Measurements from ENCODE around the gene C2CD2. TPM values are rescaled to one million over a fixed set of nuclear protein-coding genes. Genes with fewer than 3 reads are reported as not detected.

C2CD2 gene
- total RNA-seq, 1 experiment from 2014 or later, result 13.8 TPM

- Histone ChIP-seq H3K9me3 (no peaks in the 10 kb centered on the region), H3K27me3 (no peaks in the 10 kb centered on the region), H3K36me3 (peaks cover 35% of the 10 kb centered on the region), H3K4me3 (no peak overlapping the region)
- no peak for DNase-seq
Observed at GRCh38 chr21:41859297-41859980, 94.4 kb downstream of the C2CD2 start.

GRCh38 chr21:41858466-41859296 lies 95.1 kb downstream of the C2CD2 start:
- Histone ChIP-seq H3K4me3 (no peak overlapping the region), H3K9me3 (no peaks in the 10 kb centered on the region), H3K27me3 (no peaks in the 10 kb centered on the region), H3K36me3 (peaks cover 37% of the 10 kb centered on the region)
- DNase-seq, result no peak

DNA sequence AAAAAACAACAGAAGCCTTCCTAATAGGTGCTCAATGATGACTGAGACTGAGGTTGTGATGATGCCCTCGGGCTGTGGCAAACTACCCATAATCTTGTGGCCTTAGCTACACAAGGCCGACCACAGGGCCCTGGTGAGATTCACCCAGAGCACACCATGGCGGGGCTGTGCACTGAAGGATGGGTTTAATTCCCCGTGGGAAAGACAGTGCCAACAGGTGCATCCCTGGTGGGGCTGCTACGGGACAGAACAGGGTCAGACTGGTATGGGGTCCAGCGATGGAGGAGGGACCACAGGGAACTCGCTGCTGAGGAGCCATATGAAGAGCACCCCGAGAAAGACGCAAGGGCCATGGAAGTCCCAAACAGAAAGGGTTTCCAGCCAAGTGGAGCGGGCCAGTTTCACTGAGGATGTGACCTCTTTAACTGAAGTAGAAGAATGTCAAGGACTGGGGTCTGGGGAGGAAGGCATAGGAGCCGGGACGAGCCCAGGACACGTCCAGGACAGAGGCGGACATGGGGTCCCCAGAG lies 96.0 kb downstream of the C2CD2 start:
- no peak for DNase-seq
- H3K4me3 ChIP-seq, result no peak overlapping the region
- no peaks in the 10 kb centered on the region for H3K27me3 ChIP-seq
- no peaks in the 10 kb centered on the region for H3K9me3 ChIP-seq
- H3K36me3 ChIP-seq, result peaks cover 39% of the 10 kb centered on the region

DNA sequence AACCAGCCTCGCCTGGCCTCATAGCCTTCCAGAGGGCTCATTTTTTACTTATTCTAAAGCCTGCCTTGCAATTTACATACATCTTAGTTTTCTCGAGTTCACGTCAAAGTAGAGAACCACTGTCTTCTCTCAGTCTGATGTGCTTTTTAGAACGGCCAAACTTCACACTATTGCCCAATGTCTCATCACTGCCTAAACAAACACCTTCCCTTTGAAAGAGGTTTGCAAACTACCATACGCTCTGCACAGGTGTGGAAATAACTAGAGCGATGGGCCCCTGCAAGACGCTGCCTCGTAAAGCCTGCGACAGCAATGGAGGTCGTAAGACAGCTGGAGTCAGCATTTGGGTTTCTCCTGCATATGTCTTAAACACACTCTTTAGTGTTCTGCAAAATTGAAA lies 97.2 kb downstream of the C2CD2 start:
- Histone ChIP-seq H3K9me3 (no peaks in the 10 kb centered on the region), H3K27me3 (no peaks in the 10 kb centered on the region), H3K36me3 (peaks cover 42% of the 10 kb centered on the region), H3K4me3 (no peak overlapping the region)
- DNase-seq, result no peak

GRCh38 chr21:41854426-41854995 lies 99.3 kb downstream of the C2CD2 start:
- no peaks in the 10 kb centered on the region for H3K27me3 ChIP-seq
- no peaks in the 10 kb centered on the region for H3K9me3 ChIP-seq
- no peak overlapping the region for H3K4me3 ChIP-seq
- no peak for DNase-seq
- peaks cover 46% of the 10 kb centered on the region for H3K36me3 ChIP-seq

DNA sequence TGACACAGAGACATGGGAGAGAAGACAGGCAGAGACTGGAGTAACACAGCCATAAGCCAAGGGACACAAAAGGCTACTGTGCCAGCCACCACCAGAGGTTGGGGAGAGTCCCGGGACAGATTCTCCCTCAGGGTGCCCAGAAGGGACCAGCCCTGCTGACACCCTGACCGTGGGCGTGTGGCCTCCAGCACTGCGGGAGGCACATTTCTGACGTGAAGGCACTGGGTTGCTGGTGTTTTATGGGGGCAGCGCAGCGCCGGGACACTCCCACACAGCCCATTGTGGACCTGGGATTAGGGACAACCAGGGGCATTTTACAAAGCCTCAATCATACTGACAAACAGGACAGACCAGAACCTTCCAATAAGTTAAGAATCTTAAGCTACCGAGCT lies 100.9 kb downstream of the C2CD2 start:
- no peaks in the 10 kb centered on the region for H3K27me3 ChIP-seq
- no peak overlapping the region for H3K4me3 ChIP-seq
- peaks cover 40% of the 10 kb centered on the region for H3K36me3 ChIP-seq
- no peaks in the 10 kb centered on the region for H3K9me3 ChIP-seq
- no peak for DNase-seq

- no peaks in the 10 kb centered on the region for H3K27me3 ChIP-seq
- no peaks in the 10 kb centered on the region for H3K9me3 ChIP-seq
- no peak for DNase-seq
- no peak overlapping the region for H3K4me3 ChIP-seq
- peaks cover 35% of the 10 kb centered on the region for H3K36me3 ChIP-seq
Observed at GRCh38 chr21:41852151-41852928, 101.5 kb downstream of the C2CD2 start.

DNA sequence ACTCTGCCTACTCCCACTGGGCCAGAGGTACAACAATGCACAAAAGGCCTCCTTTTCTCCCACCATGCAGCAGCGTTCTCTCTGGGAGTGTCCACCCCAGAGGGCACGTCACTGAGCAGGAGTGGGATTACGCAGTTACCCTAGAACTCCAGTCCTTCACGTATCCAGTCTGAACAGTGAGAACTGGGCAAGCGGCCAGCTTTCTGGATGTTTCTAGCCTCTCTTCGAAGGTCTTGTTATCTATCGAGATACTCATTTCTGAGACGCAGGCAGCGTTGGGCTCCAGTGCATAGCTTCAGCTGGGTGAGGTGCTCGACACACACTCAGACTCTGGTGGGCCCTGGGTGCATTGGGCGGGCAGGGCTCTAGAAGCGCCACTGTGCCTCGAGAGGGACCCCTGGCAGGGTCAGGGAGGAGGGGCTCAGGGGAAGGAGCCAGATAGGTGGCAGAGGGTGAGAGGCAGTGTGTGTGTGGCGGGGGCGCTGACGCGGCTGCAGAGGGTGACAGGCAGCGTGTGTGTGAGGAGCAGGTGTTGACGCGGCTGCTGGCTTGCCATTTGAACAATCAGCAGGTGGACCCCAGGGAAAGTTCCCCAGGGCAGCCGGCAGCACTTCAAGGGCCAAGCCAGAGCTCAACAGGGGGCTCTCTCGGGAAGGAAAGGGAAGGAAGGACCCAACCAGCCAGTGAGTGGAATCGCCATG lies 102.6 kb downstream of the C2CD2 start:
- H3K36me3 ChIP-seq, result peaks cover 29% of the 10 kb centered on the region
- no peak overlapping the region for H3K4me3 ChIP-seq
- H3K27me3 ChIP-seq, result no peaks in the 10 kb centered on the region
- no peak for DNase-seq
- no peaks in the 10 kb centered on the region for H3K9me3 ChIP-seq

- Histone ChIP-seq H3K4me3 (no peak overlapping the region), H3K27me3 (no peaks in the 10 kb centered on the region), H3K9me3 (no peaks in the 10 kb centered on the region), H3K36me3 (peaks cover 32% of the 10 kb centered on the region)
- no peak for DNase-seq
Observed at GRCh38 chr21:41850085-41850484, 103.7 kb downstream of the C2CD2 start.

GRCh38 chr21:41848958-41849580 lies 104.7 kb downstream of the C2CD2 start:
- Histone ChIP-seq H3K36me3 (peaks cover 25% of the 10 kb centered on the region), H3K4me3 (no peak overlapping the region), H3K9me3 (no peaks in the 10 kb centered on the region), H3K27me3 (no peaks in the 10 kb centered on the region)
- DNase-seq, result no peak

GRCh38 chr21:41848533-41848932 lies 105.3 kb downstream of the C2CD2 start:
- Histone ChIP-seq H3K9me3 (no peaks in the 10 kb centered on the region), H3K27me3 (no peaks in the 10 kb centered on the region), H3K4me3 (no peak overlapping the region), H3K36me3 (peaks cover 26% of the 10 kb centered on the region)
- DNase-seq, result no peak

GRCh38 chr21:41847066-41847804 lies 106.6 kb downstream of the C2CD2 start:
- Histone ChIP-seq H3K36me3 (peaks cover 28% of the 10 kb centered on the region), H3K9me3 (no peaks in the 10 kb centered on the region), H3K4me3 (no peak overlapping the region), H3K27me3 (no peaks in the 10 kb centered on the region)
- DNase-seq, result no peak

GRCh38 chr21:41846536-41846935 lies 107.3 kb downstream of the C2CD2 start:
- Histone ChIP-seq H3K9me3 (peaks cover 3% of the 10 kb centered on the region; the same call in 1 of the 2 replicates), H3K27me3 (no peaks in the 10 kb centered on the region), H3K4me3 (no peak overlapping the region), H3K36me3 (peaks cover 30% of the 10 kb centered on the region)
- no peak for DNase-seq

DNA sequence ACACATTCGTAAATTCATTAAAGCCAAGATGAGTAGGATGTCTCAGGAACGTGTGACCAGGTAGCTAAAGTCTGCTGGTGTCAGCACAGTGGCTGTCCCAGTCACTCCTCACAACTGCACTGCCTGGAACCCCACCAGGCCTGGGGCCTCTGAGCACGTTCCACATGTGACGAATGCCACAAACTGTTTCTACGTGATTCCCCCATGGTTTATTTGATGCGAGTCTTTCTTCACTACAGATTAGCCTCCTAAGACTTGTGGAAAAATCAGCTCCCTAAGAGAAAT lies 107.8 kb downstream of the C2CD2 start:
- no peak for DNase-seq

DNA sequence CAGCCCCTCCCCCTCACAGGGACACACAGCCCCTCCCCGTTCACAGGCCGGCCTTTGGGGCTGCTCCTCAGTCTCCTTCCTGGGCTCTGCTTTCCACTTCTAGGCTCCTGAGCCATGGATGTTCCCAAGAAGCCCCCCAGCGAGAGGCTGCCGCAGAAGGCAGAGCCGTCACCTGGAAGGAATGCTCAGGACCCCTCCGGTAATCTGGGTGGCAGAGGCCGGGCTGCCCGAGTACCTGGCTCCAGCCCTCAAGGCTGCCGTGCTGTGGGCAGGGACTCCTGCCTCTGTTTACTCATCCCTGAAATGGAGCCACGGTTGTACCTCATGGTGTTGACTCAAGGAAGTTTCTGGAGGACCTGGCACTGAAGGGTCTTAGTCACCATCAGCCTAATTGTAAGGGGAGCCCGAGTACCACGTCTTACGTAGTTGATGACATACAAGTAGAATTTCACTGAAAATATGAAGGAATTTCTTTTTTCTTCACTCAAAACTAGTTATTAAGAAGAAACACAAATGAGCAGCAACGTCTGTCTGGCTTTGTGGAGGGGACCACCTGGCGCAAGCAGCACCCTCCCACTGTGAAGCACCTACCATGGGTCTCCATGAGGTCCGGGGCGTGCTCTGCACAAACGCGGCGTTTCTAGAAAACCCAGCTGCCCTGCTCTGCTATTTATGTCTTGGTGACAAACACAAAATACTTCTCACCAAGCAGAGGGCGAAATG lies 108.3 kb downstream of the C2CD2 start:
- Histone ChIP-seq H3K9me3 (peaks cover 11% of the 10 kb centered on the region), H3K27me3 (no peaks in the 10 kb centered on the region), H3K36me3 (peaks cover 33% of the 10 kb centered on the region), H3K4me3 (no peak overlapping the region)
- peak; percentile 24 for DNase-seq

More for the DNA sequence above, 107.8 kb downstream of the C2CD2 start:
- peaks cover 6% of the 10 kb centered on the region for H3K9me3 ChIP-seq
- H3K4me3 ChIP-seq, result no peak overlapping the region
- peaks cover 29% of the 10 kb centered on the region for H3K36me3 ChIP-seq
- H3K27me3 ChIP-seq, result no peaks in the 10 kb centered on the region

All from MG63 (cell line).